ENCODE data around the gene OTOGL. TPM values are rescaled to one million over a fixed set of nuclear protein-coding genes. Genes with fewer than 3 reads are reported as not detected.

OTOGL gene
- under 1 TPM; 0.59 to 0.74 TPM for total RNA-seq

- Histone ChIP-seq H3K9me3 (no peaks in the 10 kb centered on the region), H3K36me3 (no peaks in the 10 kb centered on the region), H3K27me3 (replicated peaks; ENCODE audit: insufficient read depth) (no peaks in the 10 kb centered on the region), H3K4me3 (no peak within 1 kb of the TSS), H3K4me1 (replicated peaks) (no peaks in the 10 kb centered on the region), H3K27ac (no peak within 1 kb of the TSS)
- 71% methylated on average over 2 of the region's 2 CpGs for WGBS
- TF ChIP-seq POLR2AphosphoS5 (IDR thresholded peaks at IDR 0.05): no peak
- TF ChIP-seq POLR2A (IDR thresholded peaks at IDR 0.05): no peak
- TF ChIP-seq CTCF (IDR thresholded peaks at IDR 0.05): no peak
- intact Hi-C loops (cut with DNase I): no loop called here
- no peak for DNase-seq (ENCODE audit: low spot score)
Measured at GRCh38 chr12:80099259-80099658, at the start of gene OTOGL. Gene OTOGL (plus strand): TSS chr12:80099537. CDS start chr12:80209432, 109,895 bp downstream.

GRCh38 chr12:80050236-80050635, 49.1 kb upstream of the OTOGL start:
- Histone ChIP-seq H3K4me1 (replicated peaks) (no peaks in the 10 kb centered on the region), H3K27ac (no peak overlapping the region), H3K27me3 (replicated peaks; ENCODE audit: insufficient read depth) (no peaks in the 10 kb centered on the region), H3K36me3 (no peaks in the 10 kb centered on the region), H3K9me3 (no peaks in the 10 kb centered on the region), H3K4me3 (no peak overlapping the region)
- no peak for DNase-seq (ENCODE audit: low spot score)
- intact Hi-C loops (cut with DNase I): loop anchor here (5.0 kb wide), 2 partner anchors 113 to 137 kb away; partner anchors contain the start of gene PPP1R12A
- 90% methylated on average over 2 of the region's 2 CpGs for WGBS
- TF ChIP-seq POLR2A (IDR thresholded peaks at IDR 0.05) (no peak), CTCF (IDR thresholded peaks at IDR 0.05) (no peak), POLR2AphosphoS5 (IDR thresholded peaks at IDR 0.05) (no peak)

- intact Hi-C loops (cut with DNase I): loop anchor here (5.0 kb wide), 2 partner anchors 116 to 134 kb away; partner anchors contain the start of gene PPP1R12A
- H3K4me3 ChIP-seq: no peak overlapping the region
- H3K27me3 ChIP-seq (replicated peaks; ENCODE audit: insufficient read depth): no peaks in the 10 kb centered on the region
- H3K36me3 ChIP-seq: no peaks in the 10 kb centered on the region
- H3K9me3 ChIP-seq: no peaks in the 10 kb centered on the region
- TF ChIP-seq POLR2AphosphoS5 (IDR thresholded peaks at IDR 0.05): peak; percentile 66
- TF ChIP-seq CTCF (IDR thresholded peaks at IDR 0.05): no peak
- H3K27ac ChIP-seq: peak overlapping the region; percentile 43 to 53
- H3K4me1 ChIP-seq (replicated peaks): no peaks in the 10 kb centered on the region
- WGBS: 20% methylated on average over 6 of the region's 6 CpGs
- peak; percentile 56 for DNase-seq (ENCODE audit: low spot score)
Measured at GRCh38 chr12:80053051-80053790, 46.1 kb upstream of the OTOGL start.

GRCh38 chr12:80056232-80056631, 43.1 kb upstream of the OTOGL start:
- 79% methylated on average over 4 of the region's 4 CpGs for WGBS
- no peaks in the 10 kb centered on the region for H3K9me3 ChIP-seq
- H3K4me1 ChIP-seq (replicated peaks): no peaks in the 10 kb centered on the region
- H3K36me3 ChIP-seq: no peaks in the 10 kb centered on the region
- H3K27ac ChIP-seq: no peak overlapping the region
- DNase-seq (ENCODE audit: low spot score): no peak
- intact Hi-C loops (cut with DNase I): no loop called here
- H3K27me3 ChIP-seq (replicated peaks; ENCODE audit: insufficient read depth): no peaks in the 10 kb centered on the region
- no peak for TF ChIP-seq POLR2AphosphoS5 (IDR thresholded peaks at IDR 0.05)
- no peak for TF ChIP-seq CTCF (IDR thresholded peaks at IDR 0.05)
- no peak for TF ChIP-seq POLR2A (IDR thresholded peaks at IDR 0.05)
- no peak overlapping the region for H3K4me3 ChIP-seq

GRCh38 chr12:80056845-80057244, 42.5 kb upstream of the OTOGL start:
- H3K4me3 ChIP-seq: no peak overlapping the region
- H3K4me1 ChIP-seq (replicated peaks): no peaks in the 10 kb centered on the region
- no peaks in the 10 kb centered on the region for H3K36me3 ChIP-seq
- peak; percentile 9 for TF ChIP-seq POLR2AphosphoS5 (IDR thresholded peaks at IDR 0.05)
- no peak for TF ChIP-seq POLR2A (IDR thresholded peaks at IDR 0.05)
- no peak for TF ChIP-seq CTCF (IDR thresholded peaks at IDR 0.05)
- H3K27me3 ChIP-seq (replicated peaks; ENCODE audit: insufficient read depth): no peaks in the 10 kb centered on the region
- no peaks in the 10 kb centered on the region for H3K9me3 ChIP-seq
- DNase-seq (ENCODE audit: low spot score): no peak
- no peak overlapping the region for H3K27ac ChIP-seq
- intact Hi-C loops (cut with DNase I): no loop called here
